ENCODE results near the gene KIFC1.
A peak's percentile ranks its signal among the peaks of the same experiment; 100 is the strongest.

The KIFC1 gene

GRCh38 chr6:33417903-33418689 lies 26.5 kb downstream of the KIFC1 start, which contains the start of gene CUTA:
CUTA (minus strand) TSS chr6:33418107; CDS start chr6:33418000, 107 bp downstream.
- peak; percentile 90 for DNase-seq (ENCODE audit: insufficient read length, low spot score)
- peak; percentile 32 for FAIRE-seq
- TF ChIP-seq, protein P1, sequence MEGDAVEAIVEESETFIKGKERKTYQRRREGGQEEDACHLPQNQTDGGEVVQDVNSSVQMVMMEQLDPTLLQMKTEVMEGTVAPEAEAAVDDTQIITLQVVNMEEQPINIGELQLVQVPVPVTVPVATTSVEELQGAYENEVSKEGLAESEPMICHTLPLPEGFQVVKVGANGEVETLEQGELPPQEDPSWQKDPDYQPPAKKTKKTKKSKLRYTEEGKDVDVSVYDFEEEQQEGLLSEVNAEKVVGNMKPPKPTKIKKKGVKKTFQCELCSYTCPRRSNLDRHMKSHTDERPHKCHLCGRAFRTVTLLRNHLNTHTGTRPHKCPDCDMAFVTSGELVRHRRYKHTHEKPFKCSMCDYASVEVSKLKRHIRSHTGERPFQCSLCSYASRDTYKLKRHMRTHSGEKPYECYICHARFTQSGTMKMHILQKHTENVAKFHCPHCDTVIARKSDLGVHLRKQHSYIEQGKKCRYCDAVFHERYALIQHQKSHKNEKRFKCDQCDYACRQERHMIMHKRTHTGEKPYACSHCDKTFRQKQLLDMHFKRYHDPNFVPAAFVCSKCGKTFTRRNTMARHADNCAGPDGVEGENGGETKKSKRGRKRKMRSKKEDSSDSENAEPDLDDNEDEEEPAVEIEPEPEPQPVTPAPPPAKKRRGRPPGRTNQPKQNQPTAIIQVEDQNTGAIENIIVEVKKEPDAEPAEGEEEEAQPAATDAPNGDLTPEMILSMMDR (IDR thresholded peaks at IDR 0.05; ENCODE audit: insufficient read depth, missing control alignments), result peak; percentile 36

GRCh38 chr6:33418690-33419291 lies 27.2 kb downstream of the KIFC1 start:
- no peak for FAIRE-seq
- TF ChIP-seq, protein P1 (IDR thresholded peaks at IDR 0.05; ENCODE audit: insufficient read depth, missing control alignments), result no peak

DNA sequence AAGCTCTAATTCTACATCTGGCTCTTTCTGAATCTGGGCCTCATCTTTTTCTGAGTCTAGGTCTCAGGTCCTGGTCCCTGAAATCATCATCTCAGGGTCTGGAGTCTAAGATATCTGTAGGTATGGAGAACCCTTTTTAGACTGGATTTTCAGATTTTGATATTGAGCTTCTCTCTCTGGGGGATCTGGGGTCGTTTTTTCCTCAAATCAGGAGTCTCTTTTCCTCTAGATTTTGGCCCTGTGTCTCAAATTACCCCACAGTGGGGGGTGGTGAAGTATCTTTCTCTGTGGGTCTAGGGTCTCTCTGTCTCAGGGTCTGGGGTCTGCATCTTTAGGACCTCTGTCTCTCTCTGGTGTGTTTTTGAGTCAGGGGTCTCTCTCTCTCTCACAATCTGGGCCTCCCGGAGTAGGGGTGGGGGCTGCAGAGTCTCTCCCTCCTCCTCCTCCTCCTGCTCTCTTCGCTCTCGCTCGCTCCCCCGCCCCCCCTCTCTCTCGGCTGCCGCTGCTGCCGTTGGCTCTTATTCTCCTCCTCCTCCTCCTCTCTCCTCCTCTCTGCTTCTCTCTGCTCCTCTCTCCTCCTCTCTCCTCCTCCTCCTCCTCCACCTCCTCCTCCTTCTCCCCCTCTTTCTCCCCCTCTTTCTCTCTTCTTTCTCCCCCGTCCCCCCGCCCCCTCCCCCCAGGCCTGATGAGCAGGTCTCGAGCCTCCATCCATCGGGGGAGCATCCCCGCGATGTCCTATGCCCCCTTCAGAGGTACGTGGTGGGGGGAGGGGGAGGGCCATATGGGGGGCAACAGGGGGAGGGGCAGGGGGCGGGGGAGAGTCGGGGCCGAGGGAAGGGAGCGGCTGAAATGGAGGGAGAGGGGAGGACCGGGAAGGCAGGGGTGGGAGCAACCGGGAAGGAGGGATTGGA lies 28.2 kb downstream of the KIFC1 start, which contains the start of gene SYNGAP1:
TSS of gene SYNGAP1 (plus strand) at position 486 of the 911 bp plus-strand sequence. CDS start at position 686, 200 bp downstream.
- TF ChIP-seq, protein P1 (IDR thresholded peaks at IDR 0.05; ENCODE audit: insufficient read depth, missing control alignments), result no peak
- DNase-seq (ENCODE audit: insufficient read length, low spot score) (no peak), FAIRE-seq (no peak)

More at GRCh38 chr6:33418690-33419291, 27.2 kb downstream of the KIFC1 start:
- no peak for DNase-seq (ENCODE audit: insufficient read length, low spot score)

DNA sequence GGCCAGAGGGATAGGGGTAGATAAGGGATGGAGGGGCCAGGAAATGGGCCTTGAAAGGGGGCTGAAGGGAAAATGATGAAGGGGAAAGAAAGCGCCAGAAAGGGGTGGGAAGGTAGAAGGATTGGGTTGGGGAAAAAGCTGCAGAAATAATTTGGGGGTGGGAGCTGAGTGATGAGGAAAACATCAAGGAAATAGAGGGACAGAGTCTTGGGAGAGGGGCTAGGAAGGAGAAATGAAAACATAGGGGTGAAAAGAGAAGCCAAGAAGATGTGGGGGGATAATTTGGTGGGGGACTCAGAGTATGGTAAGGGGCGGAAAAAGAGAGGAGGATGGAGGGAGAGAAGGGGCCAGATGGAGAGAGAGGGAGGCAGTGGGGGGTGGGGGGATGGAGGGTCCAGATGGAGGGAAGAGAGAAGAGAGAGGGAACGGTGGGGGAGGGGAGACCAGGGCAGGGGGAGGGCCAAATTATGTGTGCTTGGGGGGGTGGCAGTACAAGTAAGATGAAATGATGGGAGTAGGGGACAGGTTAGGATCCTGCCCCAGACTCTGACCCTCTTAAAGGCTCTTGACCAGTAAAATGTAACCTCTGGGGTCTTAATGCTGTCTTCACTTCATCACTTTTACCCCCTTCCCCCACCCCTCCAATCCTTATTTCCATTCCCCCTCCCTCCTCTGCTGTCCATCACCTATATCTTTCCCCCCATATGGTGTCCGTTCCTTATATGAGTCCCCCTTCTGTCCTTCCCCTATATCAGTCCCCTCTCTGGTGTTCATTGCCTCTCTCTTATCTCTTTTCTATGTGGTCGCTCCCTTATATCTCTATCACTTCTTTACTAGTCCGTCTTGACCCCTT lies 29.1 kb downstream of the KIFC1 start:
- no peak for FAIRE-seq
- TF ChIP-seq, protein P1 (IDR thresholded peaks at IDR 0.05; ENCODE audit: insufficient read depth, missing control alignments), result no peak

GRCh38 chr6:33421344-33421643 lies 29.7 kb downstream of the KIFC1 start:
- FAIRE-seq (no peak), DNase-seq (ENCODE audit: insufficient read length, low spot score) (no peak)
- TF ChIP-seq, protein P1 (IDR thresholded peaks at IDR 0.05; ENCODE audit: insufficient read depth, missing control alignments), result no peak

More for the DNA sequence above, 29.1 kb downstream of the KIFC1 start:
- no peak for DNase-seq (ENCODE audit: insufficient read length, low spot score)

- TF ChIP-seq, protein P1 (IDR thresholded peaks at IDR 0.05; ENCODE audit: insufficient read depth, missing control alignments), result no peak
- no peak for FAIRE-seq
- DNase-seq (ENCODE audit: insufficient read length, low spot score), result no peak
Measured at GRCh38 chr6:33423777-33424176, 32.2 kb downstream of the KIFC1 start.

All from D721Med (cell line).